Erythroblast (primary cell): ENCODE data around the gene NEGR1.

ENCODE experiments used
- DNase-seq, 2 experiments: peaks; one replicate each; lab custom pipeline; 2025; lab: John Stamatoyannopoulos, UW
- GATA1 ChIP-seq: IDR thresholded peaks from 2 replicates; pipeline ENCODE4 v1.6.1; 2011; ENCODE audit warnings: low read depth, mild to moderate bottlenecking, control low read depth, low read length, moderate library complexity
- POLR2A ChIP-seq: IDR thresholded peaks from 2 replicates; pipeline ENCODE4 v1.6.1; 2011; ENCODE audit warnings: mild to moderate bottlenecking, low read length

NEGR1 gene

DNA sequence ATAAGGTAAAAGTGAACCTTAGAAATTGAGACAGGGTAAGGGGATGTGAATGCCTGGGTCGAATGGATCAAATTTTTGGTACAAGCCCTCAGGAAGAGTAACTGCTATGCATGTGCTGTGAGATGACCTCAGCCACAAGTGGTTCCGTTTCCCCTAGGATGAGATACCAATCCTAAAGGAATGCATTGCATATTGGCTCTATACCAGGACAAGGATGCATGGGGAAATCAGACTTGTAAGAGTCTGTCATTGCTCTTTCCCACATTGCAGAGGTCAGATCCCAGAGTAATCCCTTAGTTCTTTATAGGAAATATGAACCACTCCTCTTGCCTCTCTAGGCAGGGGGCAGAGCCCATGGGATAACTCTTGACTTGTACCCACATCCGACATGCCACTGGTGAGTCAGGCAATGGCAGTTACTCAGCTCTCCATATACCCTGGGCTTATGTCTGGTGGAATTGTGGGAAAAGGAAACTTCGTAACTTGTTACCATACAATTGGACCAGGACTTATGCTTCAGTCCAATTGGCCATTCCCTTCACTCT is 773.2 kb downstream of the NEGR1 start:
- TF ChIP-seq GATA1 (no peak), POLR2A (no peak)
- no peak for DNase-seq

DNA sequence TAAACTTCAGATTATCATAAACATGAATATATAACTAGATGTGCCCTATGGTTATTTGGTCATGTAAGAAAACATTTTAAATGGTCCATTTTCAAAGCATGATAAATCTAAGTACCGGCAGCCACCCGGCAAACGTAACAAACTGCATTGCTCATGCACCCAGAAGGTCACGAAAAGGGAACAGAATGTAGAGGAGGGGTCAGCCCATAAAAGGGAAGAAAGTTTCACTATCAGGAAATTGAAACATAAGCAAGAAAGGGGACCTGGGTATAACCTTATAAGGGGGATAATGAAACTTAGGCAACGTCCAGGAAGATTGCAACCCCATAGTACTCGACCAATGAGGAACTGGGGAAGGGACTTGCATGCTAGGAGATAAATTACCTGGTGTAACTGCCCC is 780.3 kb downstream of the NEGR1 start:
- DNase-seq, result no peak
- no peak for TF ChIP-seq POLR2A

DNA sequence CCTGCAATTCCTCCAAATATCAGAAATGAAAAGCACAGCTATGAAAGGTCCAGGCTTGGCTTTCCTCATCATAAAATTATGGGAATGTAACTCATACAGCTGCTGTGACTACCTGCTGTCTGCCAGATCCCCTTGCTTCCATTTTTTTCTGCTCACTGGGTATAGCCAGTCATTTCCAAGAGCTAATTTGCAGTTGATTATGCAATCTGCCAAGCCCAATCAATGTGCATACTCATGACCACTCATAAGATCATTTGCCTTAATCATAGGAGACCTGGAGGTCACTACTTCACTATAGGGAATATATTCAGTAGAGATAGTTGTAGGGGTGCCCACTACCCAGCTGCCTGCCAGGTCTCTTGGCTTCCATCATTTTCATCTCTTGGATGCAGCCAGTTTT is 783.8 kb downstream of the NEGR1 start:
- TF ChIP-seq GATA1, result no peak
- TF ChIP-seq POLR2A, result no peak
- no peak for DNase-seq

DNA sequence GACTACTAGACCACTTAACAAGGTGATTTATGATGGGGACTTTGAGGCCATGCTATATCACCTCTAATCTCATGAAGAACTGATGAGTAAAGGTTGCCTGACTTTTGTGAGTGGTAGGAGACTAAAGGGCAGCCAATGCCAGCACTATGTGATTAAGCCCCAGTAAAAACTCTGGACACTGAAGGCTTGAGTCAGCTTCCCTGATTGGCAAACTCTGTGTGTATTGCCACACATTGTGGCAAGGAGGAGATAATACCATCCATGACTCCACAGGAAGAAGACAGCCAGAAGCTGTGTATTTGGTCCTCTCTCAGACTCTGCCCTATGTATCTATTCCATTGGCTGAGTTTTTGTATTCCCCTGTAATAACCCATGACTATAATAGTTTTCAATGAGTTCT is 788.2 kb downstream of the NEGR1 start:
- DNase-seq, result no peak
- TF ChIP-seq POLR2A (no peak), GATA1 (no peak)

DNA sequence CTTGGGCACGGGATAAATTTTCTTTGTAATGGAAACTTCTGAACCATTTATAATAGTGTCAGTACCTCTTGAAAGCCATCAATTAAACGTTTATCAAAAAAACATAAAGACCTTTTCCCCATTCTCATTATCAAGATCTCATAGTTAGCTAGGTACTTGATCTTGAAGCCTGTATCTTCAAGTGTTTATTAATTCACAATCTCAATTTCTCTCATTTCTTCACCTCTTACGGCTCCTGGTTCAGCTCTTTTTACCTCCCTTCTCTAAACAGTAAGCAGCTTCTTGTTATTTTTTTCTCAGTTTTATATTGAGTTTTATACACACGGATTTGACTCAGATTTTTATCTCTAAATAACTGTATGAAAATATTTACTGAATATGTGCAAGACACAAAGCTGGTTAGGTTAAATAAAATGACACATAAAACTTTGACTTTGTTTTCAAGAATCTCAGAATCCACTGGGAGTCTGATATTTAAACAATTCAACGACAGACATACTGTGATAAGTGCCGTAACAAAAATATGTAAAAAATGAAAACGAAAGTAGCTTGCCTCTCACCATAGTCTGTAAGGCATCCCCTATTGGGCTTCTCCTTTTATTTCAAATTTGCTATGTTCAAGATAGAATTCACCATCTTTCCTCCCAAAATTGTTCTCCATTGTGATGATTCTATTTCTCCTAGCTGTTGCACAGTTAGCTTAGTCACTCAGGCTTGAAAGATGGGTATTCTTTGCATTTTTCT is 789.9 kb downstream of the NEGR1 start:
- no peak for DNase-seq
- TF ChIP-seq POLR2A (no peak), GATA1 (no peak)

DNA sequence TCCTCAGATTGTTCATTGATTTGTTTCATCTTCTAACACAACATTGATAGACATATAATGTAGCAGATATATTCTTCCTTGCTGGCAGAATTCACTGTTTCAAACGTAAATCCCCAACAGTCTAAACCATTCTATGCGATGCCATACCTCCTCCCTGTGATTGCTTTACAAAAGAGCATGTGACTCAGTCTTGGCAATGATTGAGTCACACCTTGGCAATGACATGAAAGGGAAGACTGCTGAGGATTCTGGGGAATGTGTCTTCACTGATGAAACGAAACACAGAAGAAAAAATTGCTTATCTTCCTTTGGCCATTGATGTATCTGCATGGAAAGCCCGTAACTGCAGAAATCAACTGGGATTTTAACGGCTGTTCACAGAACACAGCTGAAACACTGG is 791.9 kb downstream of the NEGR1 start:
- TF ChIP-seq POLR2A, result no peak
- no peak for TF ChIP-seq GATA1
- DNase-seq, result no peak

DNA sequence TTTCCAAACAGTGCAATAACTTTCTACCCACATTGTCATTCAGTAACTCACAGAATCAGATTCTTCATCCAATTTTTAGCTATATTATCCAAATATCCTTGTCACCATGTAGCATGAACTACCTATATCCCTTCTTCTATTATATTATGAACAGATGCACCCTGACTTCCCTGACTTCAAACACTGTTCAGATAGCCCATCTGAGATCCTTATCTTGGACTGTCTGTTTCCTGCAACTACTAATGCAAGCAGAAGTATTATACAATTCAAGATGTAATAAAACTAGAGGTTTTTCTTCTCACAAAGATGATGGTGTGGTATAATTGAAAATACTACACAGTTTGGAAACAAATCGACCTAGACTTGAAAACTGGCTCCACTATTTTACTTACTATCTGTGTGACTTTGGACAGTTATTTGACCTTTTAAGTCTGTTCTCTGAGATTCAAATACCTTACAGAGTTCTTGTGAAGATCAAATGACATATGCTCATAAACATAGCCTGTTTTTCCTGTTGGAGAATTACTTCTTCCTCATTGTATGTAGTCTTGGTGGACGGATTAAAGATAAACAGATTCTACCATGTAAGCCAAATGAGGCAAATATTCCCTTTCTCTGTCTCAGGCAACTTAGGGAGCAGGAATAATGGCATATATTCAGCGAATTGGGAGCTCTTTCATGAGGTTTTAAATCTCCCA is 793.6 kb downstream of the NEGR1 start:
- no peak for DNase-seq
- TF ChIP-seq POLR2A (no peak), GATA1 (no peak)

DNA sequence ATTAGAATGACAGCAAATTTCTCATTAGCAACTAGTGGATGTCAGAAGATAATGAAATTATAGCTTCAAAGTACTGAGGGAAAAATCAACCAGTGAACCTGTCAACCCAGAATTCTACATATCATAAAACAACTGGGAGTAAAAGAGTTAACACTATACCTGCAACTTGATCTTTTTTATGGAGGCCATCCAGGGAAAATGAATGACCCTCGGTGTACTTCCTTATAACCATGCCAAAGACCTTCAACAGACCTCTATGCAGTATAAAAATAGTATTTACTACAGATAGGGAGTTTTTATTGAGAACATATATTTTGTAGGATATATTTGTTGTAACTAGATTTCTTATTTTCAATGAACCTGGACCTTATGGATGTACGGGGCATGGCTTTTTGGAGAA is 809.0 kb downstream of the NEGR1 start:
- no peak for DNase-seq
- TF ChIP-seq POLR2A, result no peak

DNA sequence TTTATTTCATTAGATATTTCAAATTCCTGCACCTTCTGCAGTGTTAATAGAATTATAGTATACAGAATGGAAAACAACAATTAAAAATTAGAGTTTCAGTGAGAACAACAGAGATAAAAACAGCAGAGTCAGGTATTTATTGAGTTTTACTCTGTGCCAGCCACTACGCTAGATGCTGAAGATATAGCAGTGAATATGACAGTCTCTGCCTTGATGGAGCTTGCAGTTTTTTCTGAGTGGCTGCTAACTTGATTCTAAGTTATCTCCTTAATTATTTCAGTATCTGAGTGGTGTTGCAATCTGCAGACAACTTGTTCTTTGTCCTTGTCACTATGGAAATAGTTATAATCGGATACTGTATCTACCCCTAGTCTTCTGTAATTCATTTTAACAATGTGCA is 817.2 kb downstream of the NEGR1 start:
- TF ChIP-seq GATA1, result no peak
- no peak for TF ChIP-seq POLR2A
- DNase-seq, result no peak

DNA sequence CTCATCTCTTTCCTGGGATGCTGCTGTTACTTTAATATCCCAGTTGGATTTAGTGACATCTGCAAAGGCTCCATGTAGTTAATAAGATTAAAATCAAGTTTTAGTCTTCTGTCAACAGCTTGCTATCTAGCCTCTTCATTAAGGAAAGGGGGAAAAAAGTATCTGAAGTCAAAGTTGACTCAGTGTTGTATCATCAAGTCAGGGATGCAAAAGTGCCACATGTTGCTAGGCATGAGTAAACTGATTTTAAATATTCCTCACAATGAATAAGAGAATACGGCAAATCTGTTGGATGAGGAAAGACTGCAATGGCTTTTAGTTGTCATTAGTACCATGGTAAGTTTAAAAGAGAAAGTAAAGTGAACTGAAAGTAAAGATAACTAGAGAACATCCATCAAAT is 818.3 kb downstream of the NEGR1 start:
- TF ChIP-seq GATA1 (no peak), POLR2A (no peak)
- DNase-seq, result no peak

DNA sequence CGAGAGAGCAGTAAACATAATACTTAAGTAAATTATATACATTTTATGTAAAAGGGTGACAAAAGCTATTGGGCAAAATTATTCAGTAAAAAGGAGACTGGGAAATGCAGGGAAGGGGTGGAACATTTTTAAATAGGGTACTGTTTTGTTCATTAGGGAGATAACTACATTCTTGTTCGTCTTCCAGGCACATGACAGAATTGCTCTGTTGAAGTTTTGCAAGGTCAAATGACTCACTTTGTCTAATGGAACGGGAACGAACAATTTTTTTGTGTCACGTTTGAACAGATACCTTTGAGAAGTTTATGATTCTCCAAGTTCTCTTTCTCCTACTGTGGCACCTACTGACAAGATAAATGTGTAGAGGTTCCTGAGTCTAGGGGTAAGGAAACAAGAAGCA is 819.2 kb downstream of the NEGR1 start:
- TF ChIP-seq GATA1, result no peak

DNA sequence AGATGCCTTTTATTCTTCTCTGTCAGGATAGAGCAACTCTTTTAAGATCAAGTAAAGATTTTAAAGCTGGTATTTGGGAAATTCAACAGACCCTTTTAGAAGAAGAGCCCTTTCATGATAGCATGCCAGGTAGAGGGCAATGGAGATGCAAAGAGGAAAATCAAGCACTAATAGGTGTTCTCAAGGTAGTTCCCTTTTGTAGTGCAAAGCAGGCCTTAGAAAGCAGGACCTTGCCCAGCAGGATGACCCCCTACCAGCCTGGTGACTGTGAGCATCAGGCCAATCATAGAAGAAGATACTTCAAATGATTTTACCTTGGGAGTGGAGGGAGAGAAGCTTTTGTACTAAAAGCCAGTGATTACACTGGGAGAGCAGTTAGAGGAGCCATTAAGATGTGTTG is 820.1 kb downstream of the NEGR1 start:
- TF ChIP-seq POLR2A, result no peak
- no peak for TF ChIP-seq GATA1
- DNase-seq, result no peak

More for the DNA sequence above, 819.2 kb downstream of the NEGR1 start:
- no peak for DNase-seq

DNA sequence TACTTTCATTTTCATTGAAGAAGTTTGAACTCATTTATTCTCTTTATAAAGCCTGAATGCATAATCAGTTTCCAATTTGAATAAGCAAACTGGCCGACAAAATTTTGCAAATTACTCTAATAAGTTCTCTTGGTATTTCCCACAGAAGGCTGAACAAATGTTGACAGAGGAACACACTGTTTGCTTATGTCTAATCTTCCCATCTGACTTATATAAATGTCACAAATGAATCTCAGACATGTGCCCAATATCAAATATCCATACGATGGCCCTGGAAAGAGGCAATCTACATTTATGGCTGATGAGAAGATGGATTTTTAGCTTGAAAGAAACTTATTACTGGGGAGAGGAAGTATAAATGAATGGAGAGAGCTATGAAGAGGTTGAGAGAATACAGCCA is 820.9 kb downstream of the NEGR1 start:
- no peak for TF ChIP-seq POLR2A
- no peak for TF ChIP-seq GATA1
- no peak for DNase-seq

DNA sequence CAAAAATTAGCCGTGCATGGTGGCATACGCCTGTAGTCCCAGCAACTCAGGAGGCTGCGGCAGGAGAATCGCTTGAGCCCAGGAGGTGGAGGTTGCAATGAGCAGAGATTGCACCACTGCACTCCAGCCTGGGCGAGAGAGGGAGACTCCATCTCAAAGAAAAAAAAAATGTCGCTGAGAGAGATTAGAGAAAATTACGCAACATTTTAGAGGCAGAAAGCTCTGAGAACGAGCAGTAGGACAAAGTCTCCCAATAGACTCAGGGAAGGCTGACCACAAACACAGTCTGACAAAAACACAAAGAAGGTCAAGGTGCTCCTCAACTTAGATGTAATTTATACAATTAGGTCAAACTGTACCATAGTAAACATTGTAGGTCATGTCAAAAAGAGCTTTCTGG is 833.9 kb downstream of the NEGR1 start:
- no peak for DNase-seq
- no peak for TF ChIP-seq GATA1
- no peak for TF ChIP-seq POLR2A
